Measurements from ENCODE around the gene C1orf21.

Gene C1orf21

GRCh38 chr1:184650177-184650866 lies 263.5 kb downstream of the C1orf21 start:
- DNase-seq (ENCODE audit: low read depth): no peak

- DNase-seq (ENCODE audit: low read depth): no peak
These were observed 268.4 kb downstream of the C1orf21 start for GRCh38 chr1:184655185-184655584.

GRCh38 chr1:184656221-184656620 lies 269.4 kb downstream of the C1orf21 start:
- no peak for DNase-seq (ENCODE audit: low read depth)

GRCh38 chr1:184658055-184658454 lies 271.2 kb downstream of the C1orf21 start:
- no peak for DNase-seq (ENCODE audit: low read depth)

- DNase-seq (ENCODE audit: low read depth): no peak
These were observed 273.8 kb downstream of the C1orf21 start for GRCh38 chr1:184660462-184661191.

- no peak for DNase-seq (ENCODE audit: low read depth)
These were observed 275.0 kb downstream of the C1orf21 start for GRCh38 chr1:184661801-184662200.

- DNase-seq (ENCODE audit: low read depth): no peak
These were observed 277.3 kb downstream of the C1orf21 start for GRCh38 chr1:184664042-184664660.

- DNase-seq (ENCODE audit: low read depth): no peak
These were observed 277.8 kb downstream of the C1orf21 start for GRCh38 chr1:184664661-184665060.

- no peak for DNase-seq (ENCODE audit: low read depth)
These were observed 278.5 kb downstream of the C1orf21 start for GRCh38 chr1:184665360-184665759.

- no peak for DNase-seq (ENCODE audit: low read depth)
These were observed 282.6 kb downstream of the C1orf21 start for GRCh38 chr1:184669391-184669790.

- no peak for DNase-seq (ENCODE audit: low read depth)
These were observed 285.3 kb downstream of the C1orf21 start for GRCh38 chr1:184672013-184672726.

- DNase-seq (ENCODE audit: low read depth): no peak
These were observed 286.5 kb downstream of the C1orf21 start for GRCh38 chr1:184673305-184673704.

GRCh38 chr1:184677344-184677743 lies 290.5 kb downstream of the C1orf21 start:
- DNase-seq (ENCODE audit: low read depth): no peak

Measured in stimulated activated CD8-positive, alpha-beta memory T cell treated with anti-CD3 and anti-CD28 coated beads, Interleukin-12 subunit alpha, Interleukin-12 subunit beta, amount 100 ng/mL, for 1 hour (primary cell).